ENCODE results near the gene SEC24C. TPM values are rescaled to one million over a fixed set of nuclear protein-coding genes. Genes with fewer than 3 reads are reported as not detected.

SEC24C gene
- total RNA-seq, 2 donors from 2014 or later: 152 to 172 TPM

DNA sequence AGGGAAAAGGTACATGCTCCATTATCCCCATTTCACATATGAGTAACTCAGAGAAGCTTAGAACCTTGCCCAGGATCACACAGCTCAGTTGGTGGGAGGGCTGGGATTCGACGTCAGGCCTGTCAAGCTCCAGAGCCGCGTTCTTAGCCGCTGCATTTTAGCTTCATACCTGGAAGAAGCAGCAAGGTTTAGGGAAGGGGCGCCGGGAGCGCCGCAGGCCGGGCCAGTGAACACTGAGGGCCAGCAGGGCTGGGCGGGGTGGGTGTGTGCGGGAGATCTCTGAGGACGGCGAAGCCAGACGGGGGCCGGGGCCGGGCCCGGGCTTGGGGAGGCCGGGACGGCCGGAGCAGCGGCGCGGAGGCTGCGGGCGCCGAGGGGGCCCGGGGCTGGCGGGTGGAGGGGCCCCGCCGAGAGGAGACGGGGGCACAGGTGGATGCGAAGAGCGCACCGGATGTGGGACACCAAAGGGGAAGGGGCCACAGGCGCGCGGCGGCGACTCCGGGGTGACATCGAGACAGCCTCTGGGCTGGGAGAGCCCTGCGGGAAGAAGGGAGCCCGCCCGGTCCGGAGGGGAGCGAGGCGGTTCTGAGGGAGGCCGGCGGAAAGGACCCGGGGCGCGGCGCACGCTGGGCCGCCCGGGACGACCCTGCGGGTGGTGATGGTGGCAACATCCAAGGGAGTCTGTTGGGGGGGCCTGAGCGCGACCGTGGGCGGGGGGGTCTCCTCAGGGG is 66.7 kb downstream of the SEC24C start:
- peaks cover 29% of the 10 kb centered on the region for H3K36me3 Mint-ChIP-seq
- peaks cover 42 to 44% of the 10 kb centered on the region in 2 donors for H3K4me1 Mint-ChIP-seq (ENCODE audit: low read depth in 2 of 2)
- no peaks in the 10 kb centered on the region for H3K27me3 Mint-ChIP-seq
- ATAC-seq (peak; percentile 43 to 46), DNase-seq (ENCODE audit: low spot score) (peak; percentile 73)
- H3K4me3 Mint-ChIP-seq: peak overlapping the region; percentile 94
- H3K27ac Mint-ChIP-seq: peak overlapping the region; percentile 90 to 96
- no peaks in the 10 kb centered on the region for H3K9me3 Mint-ChIP-seq

DNA sequence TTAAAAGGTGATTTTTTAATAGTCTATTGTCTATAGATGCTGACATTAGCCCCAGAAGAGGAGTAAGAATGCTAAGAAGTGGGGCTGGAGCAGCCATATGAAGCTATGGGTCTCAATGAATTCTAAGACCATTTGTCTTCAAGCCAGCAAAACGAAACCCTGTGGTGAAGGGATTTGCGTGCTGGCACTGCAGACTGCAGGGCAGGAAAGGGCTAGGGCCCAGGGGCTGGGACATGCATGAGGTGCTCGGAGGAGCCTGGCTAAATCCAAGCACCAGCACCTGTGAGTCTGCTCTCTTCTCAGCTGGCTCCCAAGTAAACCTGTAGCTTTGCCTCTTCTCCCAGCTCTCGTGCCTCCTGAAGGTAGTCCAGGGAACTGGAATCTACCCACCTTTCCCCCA is 68.5 kb downstream of the SEC24C start:
- Mint-ChIP-seq H3K4me1 (ENCODE audit: low read depth in 2 of 2) (peaks cover 29 to 31% of the 10 kb centered on the region in 2 donors), H3K4me3 (peak overlapping the region; percentile 28), H3K27me3 (no peaks in the 10 kb centered on the region), H3K27ac (peak overlapping the region; percentile 62 to 70), H3K9me3 (no peaks in the 10 kb centered on the region), H3K36me3 (peaks cover 16% of the 10 kb centered on the region)
- DNase-seq (ENCODE audit: low spot score) (no peak), ATAC-seq (no peak)

DNA sequence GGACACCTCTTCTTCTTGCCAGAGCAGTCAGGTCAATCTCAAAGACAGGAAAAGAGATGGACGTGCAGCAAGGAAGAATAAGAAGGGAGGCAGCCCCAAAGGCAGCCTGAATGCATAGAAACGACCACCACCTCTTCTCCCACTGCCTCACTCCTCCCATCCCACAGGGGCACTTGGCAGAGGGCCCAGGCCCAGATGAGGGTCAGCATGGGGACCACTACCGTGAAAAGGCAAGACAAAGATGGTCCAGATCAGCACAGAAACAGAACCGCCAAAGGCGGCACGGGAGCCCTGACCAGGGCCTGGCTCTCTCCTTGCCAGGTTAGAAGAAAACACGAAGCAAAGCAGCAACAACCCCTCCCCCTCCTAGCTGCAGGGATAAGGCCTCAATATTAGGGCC is 69.2 kb downstream of the SEC24C start:
- Mint-ChIP-seq H3K27ac (peak overlapping the region; percentile 17 to 62), H3K9me3 (no peaks in the 10 kb centered on the region), H3K36me3 (peaks cover 16% of the 10 kb centered on the region), H3K4me3 (no peak overlapping the region), H3K4me1 (ENCODE audit: low read depth in 2 of 2) (peaks cover 29% of the 10 kb centered on the region in 2 donors), H3K27me3 (no peaks in the 10 kb centered on the region)
- DNase-seq (ENCODE audit: low spot score) (peak; percentile 22), ATAC-seq (no peak)

DNA sequence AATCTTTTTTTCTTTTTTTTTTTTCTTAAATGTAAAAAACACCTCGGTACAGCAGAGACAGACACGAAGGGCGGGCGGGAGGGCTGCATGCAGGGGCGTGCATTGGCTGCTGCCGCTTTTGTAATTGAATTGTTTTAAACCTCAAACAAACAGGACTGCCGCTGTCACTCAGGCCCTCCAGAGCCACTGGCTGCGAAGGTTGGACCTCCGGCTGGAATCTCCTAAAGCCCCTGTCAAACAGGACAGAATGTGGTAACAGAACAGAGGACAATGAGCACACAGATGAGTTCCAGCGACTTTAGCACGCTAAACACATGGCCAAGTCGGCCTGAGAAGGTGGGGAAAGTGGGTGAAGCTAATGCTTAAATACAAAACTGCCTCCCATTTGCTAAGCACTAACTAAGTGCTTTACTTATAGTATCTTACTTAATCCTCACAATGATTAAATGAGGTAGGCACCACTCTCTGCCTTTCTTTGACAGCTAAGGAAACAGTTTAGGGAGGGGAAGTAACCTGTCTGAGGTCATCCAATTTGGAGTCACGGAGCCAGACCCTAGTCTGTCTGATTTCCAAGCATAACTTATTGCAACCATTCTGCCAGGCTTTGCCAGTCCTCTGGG is 70.2 kb downstream of the SEC24C start:
- no peak overlapping the region for H3K4me3 Mint-ChIP-seq
- H3K36me3 Mint-ChIP-seq: peaks cover 8% of the 10 kb centered on the region
- H3K4me1 Mint-ChIP-seq (ENCODE audit: low read depth in 2 of 2): peaks cover 20 to 23% of the 10 kb centered on the region in 2 donors
- no peaks in the 10 kb centered on the region for H3K27me3 Mint-ChIP-seq
- H3K27ac Mint-ChIP-seq: no peak overlapping the region
- no peak for DNase-seq (ENCODE audit: low spot score)
- no peak for ATAC-seq
- H3K9me3 Mint-ChIP-seq: no peaks in the 10 kb centered on the region

DNA sequence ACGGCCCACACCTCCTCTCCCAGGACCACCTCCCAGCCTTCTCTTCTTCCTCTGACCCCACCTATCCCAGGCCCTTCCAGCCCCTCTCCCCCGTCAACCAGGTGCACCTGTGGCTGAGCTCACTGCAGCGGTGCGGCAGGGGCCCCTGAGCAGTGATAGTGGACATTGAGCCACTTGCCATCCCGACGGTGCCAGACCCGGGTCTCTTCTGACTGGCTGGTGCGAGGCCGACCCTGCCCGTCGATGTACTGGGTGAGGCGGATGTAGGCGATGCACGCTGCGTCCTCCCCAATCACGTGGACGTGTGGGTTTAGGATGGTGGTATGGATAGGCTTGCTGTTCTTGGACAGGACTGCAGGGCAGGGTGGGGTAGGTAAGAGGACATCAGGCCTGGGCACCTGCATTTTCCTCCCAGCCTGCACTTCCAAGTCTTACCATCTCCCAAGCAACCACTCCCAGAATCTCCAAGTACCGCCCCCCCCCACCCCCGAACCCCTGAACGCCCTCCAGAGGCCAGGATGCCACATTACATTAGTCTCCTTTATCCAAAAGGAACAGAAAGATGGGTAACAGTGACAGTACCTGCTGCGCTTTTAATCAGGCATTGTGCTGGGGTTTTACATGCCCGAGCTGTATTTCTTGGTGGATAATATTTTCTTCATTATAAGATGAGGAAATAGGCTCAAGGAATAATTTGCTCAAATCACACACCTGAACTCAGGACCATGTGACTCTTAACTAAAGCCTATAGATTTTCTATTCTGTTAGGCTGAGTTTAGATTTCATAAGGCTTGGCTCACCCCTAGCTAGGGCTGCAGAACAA is 70.9 kb downstream of the SEC24C start:
- Mint-ChIP-seq H3K4me3 (no peak overlapping the region), H3K27me3 (no peaks in the 10 kb centered on the region), H3K9me3 (no peaks in the 10 kb centered on the region), H3K27ac (no peak overlapping the region), H3K4me1 (ENCODE audit: low read depth in 2 of 2) (peaks cover 13 to 21% of the 10 kb centered on the region in 2 donors), H3K36me3 (peaks cover 5% of the 10 kb centered on the region)
- no peak for ATAC-seq
- no peak for DNase-seq (ENCODE audit: low spot score)

DNA sequence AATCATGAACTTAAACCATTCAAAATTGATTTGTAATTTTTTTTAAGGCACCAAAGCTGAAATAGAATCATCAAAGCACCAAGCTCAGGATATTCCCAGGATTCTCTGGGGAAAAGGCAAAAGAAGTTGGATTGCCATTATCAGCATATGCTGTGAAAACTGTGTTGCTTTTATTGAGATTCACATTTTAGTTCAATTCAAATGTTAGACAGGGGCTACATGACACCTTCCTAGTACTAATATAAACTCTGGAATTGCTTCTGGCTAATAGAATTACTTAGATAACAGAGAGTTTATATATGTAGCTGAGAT is 71.5 kb downstream of the SEC24C start:
- H3K27me3 Mint-ChIP-seq: no peaks in the 10 kb centered on the region
- H3K4me3 Mint-ChIP-seq: peak overlapping the region; percentile 48
- no peak for DNase-seq (ENCODE audit: low spot score)
- peaks cover 8 to 16% of the 10 kb centered on the region in 2 donors for H3K4me1 Mint-ChIP-seq (ENCODE audit: low read depth in 2 of 2)
- no peaks in the 10 kb centered on the region for H3K9me3 Mint-ChIP-seq
- ATAC-seq: no peak
- H3K36me3 Mint-ChIP-seq: peaks cover under 1% of the 10 kb centered on the region
- peak overlapping the region in 1 of 2 donors; percentile 6 for H3K27ac Mint-ChIP-seq

DNA sequence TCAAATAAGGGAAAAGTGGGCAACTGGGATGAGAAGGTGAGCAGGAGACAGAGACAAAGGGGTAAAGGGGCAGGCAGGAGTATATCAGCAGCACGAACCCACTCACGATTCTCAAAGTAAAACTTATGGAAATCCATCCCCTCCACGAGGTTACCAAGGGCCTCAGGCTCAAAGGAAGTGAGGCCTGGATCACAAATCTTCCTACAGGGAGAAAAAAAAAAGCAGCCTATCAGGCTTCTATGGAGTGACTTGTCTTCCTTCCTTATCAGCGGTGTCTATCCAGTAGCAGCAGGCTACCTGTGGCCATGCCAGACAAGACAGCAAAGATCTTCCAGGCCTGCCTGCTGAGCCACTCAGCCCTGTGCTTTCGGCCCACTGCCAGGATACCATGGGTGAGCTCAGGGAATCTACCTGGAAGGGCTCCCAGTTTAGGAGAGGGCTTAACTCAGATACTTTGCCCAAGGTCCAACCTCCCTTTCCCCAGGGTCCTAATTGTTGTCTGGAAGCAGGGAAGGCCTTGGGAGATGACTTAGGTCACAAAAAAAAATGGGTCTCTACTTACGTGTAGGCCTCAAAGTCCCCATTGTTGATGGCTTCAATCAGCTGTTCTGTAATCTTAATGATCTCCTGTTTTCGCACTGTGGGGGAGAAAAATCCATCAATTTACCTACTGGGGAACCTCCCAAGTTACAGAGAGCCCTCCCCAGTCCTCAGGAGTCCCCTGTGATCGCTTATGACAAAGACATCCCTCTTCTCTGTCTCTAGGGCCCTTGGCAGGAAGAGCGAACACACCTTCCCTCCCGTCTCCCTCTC is 73.0 kb downstream of the SEC24C start:
- Mint-ChIP-seq H3K4me1 (ENCODE audit: low read depth in 2 of 2) (peaks cover 7 to 16% of the 10 kb centered on the region in 2 donors), H3K27me3 (no peaks in the 10 kb centered on the region), H3K36me3 (no peaks in the 10 kb centered on the region), H3K27ac (no peak overlapping the region), H3K9me3 (no peaks in the 10 kb centered on the region), H3K4me3 (no peak overlapping the region)
- no peak for ATAC-seq
- no peak for DNase-seq (ENCODE audit: low spot score)

DNA sequence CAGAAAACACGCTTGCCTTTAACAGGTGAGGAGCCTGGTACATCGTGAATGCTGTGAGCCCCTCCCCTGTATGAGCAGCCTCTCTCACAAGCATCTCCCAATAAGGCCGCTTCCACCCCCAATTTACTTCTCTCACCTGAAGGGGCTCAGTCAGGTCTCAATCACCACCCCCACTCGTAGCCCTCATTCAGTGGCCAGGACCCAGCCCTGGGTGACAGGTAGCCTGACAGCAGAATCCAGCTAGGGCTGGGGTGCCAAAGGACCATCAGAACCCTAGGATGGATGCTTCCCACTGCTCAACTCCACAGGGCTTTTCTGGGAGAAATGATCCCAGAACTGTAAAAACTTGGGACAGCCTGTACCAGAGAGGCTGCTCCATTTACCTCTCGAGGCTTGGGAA is 73.7 kb downstream of the SEC24C start:
- Mint-ChIP-seq H3K27ac (no peak overlapping the region), H3K36me3 (no peaks in the 10 kb centered on the region), H3K4me3 (no peak overlapping the region), H3K4me1 (ENCODE audit: low read depth in 2 of 2) (peaks cover 7 to 13% of the 10 kb centered on the region in 2 donors), H3K27me3 (no peaks in the 10 kb centered on the region), H3K9me3 (no peaks in the 10 kb centered on the region)
- ATAC-seq (no peak), DNase-seq (ENCODE audit: low spot score) (no peak)

DNA sequence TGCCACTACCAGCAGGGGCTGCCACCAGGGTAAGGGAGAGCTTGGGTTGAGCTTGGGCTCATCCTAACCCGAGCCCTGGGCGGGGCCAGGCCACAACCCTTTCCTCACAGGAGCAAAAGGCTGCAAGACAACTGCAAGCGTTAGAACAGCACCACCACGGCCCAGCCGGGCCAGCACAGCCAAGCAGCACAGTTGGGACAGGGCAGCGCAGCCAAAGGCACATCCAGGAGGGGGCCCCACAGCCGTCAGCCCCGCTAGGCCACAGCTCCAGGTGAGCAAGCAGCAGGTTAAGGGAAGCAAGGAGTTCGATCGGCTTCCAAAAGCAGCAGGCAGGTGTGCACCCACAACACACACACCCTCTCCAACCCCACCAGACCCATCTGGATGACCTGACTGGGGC is 74.2 kb downstream of the SEC24C start:
- Mint-ChIP-seq H3K27ac (no peak overlapping the region), H3K36me3 (no peaks in the 10 kb centered on the region), H3K4me1 (ENCODE audit: low read depth in 2 of 2) (peaks cover 7 to 10% of the 10 kb centered on the region in 2 donors), H3K27me3 (no peaks in the 10 kb centered on the region), H3K9me3 (no peaks in the 10 kb centered on the region), H3K4me3 (no peak overlapping the region)
- no peak for DNase-seq (ENCODE audit: low spot score)
- peak in 1 of 2 donors; percentile 17 for ATAC-seq

DNA sequence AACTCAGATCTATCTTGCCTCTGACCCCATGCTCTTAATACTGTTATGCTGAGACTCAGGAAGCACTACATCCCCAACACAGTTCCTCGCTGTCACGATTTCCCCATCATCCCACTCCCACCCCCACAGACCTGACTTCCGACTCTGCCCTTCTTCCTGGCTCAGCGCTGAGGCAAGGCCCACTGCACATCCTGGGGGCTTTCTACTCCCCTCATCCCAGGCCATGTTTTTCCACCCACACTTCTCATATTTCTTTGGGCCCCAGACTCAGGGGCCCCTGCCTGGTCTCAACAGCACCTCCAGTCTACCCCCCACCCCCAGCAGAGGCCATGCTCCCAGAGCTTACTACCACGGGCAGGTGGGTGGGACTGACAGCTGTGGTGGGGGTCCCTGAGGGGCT is 74.9 kb downstream of the SEC24C start:
- ATAC-seq (no peak), DNase-seq (ENCODE audit: low spot score) (no peak)
- H3K27me3 Mint-ChIP-seq: no peaks in the 10 kb centered on the region
- no peaks in the 10 kb centered on the region for H3K36me3 Mint-ChIP-seq
- H3K4me3 Mint-ChIP-seq: no peak overlapping the region
- peaks cover 6 to 7% of the 10 kb centered on the region in 2 donors for H3K4me1 Mint-ChIP-seq (ENCODE audit: low read depth in 2 of 2)
- no peaks in the 10 kb centered on the region for H3K9me3 Mint-ChIP-seq
- no peak overlapping the region for H3K27ac Mint-ChIP-seq

DNA sequence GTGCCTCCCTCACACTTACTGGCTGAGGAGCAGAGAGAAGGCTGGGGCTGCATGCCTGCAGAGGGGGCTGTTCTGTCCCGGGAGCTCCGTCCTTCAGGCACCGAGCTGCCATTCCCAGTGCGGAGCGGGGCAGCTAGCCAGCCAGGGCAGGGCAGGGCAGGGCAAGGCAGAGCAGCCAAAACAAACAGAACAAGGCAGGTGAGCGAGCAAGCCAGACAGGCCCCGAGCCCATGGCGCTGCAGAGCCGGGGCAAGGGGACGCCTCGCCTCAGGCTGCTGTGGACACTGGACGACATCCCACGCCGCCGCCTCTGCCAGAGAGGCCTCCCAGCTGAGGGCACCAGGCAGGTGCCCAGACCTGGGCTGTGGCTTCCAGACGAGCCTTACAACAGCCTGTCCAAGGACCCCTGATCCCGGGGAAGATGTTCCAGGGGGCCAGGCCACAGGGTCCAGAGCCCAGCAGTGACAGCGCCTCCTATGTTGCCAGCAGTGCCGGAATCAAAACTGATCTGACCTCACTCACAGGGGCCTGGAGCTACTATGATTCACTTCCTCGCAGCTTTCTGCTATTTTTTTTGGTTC is 75.4 kb downstream of the SEC24C start:
- DNase-seq (ENCODE audit: low spot score) (no peak), ATAC-seq (no peak)
- H3K27me3 Mint-ChIP-seq: no peaks in the 10 kb centered on the region
- peaks cover 6 to 7% of the 10 kb centered on the region in 2 donors for H3K4me1 Mint-ChIP-seq (ENCODE audit: low read depth in 2 of 2)
- no peaks in the 10 kb centered on the region for H3K9me3 Mint-ChIP-seq
- H3K4me3 Mint-ChIP-seq: no peak overlapping the region
- no peaks in the 10 kb centered on the region for H3K36me3 Mint-ChIP-seq
- H3K27ac Mint-ChIP-seq: no peak overlapping the region
